Ovary (tissue), 9 donors: ENCODE data around the gene B3GNT9. TPM values are rescaled to one million over a fixed set of nuclear protein-coding genes. Genes with fewer than 3 reads are reported as not detected.

Experiments
- DNase-seq, 5 donors: peaks; one replicate each; pipeline ENCODE4 v3.0.0-alpha.2; 2019 to 2020
- H3K27ac ChIP-seq, 2 donors: fragments of 200-600 bp; one replicate each; pipeline versions ENCODE4 v1.5.1 to v1.8.0; 2019 to 2022
- H3K27me3 ChIP-seq: fragments of 200-600 bp; one replicate; pipeline ENCODE4 v1.8.0; 2022
- H3K36me3 ChIP-seq: fragments of 200-600 bp; sonication (generic); one replicate; pipeline ENCODE4 v1.5.1; 2019
- H3K4me1 ChIP-seq: one replicate; pipeline ENCODE4 v1.8.1; 2013; ENCODE audit warnings: mild to moderate bottlenecking, moderate library complexity; ENCODE audit not compliant: insufficient read depth
- H3K4me3 ChIP-seq: fragments of 200-600 bp; sonication (generic); one replicate; pipeline ENCODE4 v1.5.1; 2017
- H3K9me3 ChIP-seq, 2 donors: fragments of 200-600 bp in 1 of 2; sonication (generic) in 1 of 2; one replicate each; pipeline versions ENCODE4 v1.5.1 to v1.8.1; 2013 to 2019; ENCODE audit warnings: mild to moderate bottlenecking in 1 of 2, moderate library complexity in 1 of 2
- EP300 ChIP-seq: sonication (generic); formaldehyde crosslinking; IDR thresholded peaks from one replicate; pipeline ENCODE4 v1.6.1; 2017; ENCODE audit warnings: antibody characterized with exemption
- POLR2A ChIP-seq: fragments of 450-650 bp; IDR thresholded peaks from one replicate; pipeline ENCODE4 v1.6.1; 2017; ENCODE audit warnings: antibody characterized with exemption, mild to moderate bottlenecking, moderate library complexity
- WGBS, 3 donors: extraction: QIAGEN DNeasy Blood & Tissue Kit in 1 of 3; methylation state at CpG; one replicate each; pipeline versions ENCODE4 v1.1.5 to v1.1.7; 2013 to 2017; 5-methylcytosine and 5-hydroxymethylcytosine counted together
- intact Hi-C, 4 donors: fragments of 100-400 bp; cut with DNase I; formaldehyde crosslinking; loops; one replicate each; pipeline versions ENCODE4 v1.11.0 to v1.15.1; 2022 to 2023
- polyA plus RNA-seq, 2 donors: library from polyadenylated mRNA; stranded (reverse); fragments of 200-250 nt in 1 of 2; fragments of 350-450 nt in 1 of 2; fragmentation: Illumina TruSeq in 1 of 2; extraction: RNeasy Lipid Tissue Mini Kit (QIAGEN cat#74804) in 1 of 2; gene quantifications; one replicate each; pipeline ENCODE4 v1.2.3, GENCODE V29; 2013 to 2014
- total RNA-seq, 7 donors: library from RNA; depleted of rRNA in 2 of 7; stranded (reverse); fragments of >200 nt in 2 of 7; fragmentation: NEBNext Ultra II Directional in 3 of 7; extraction: Animal tissue kit (Norgen Biotek cat#: 25700) in 3 of 7; gene quantifications; one replicate each; pipeline versions ENCODE4 v1.1.0 to v1.2.4, GENCODE V29; 2016 to 2023
- TF ChIP-seq, protein P1 (sequence below), 3 donors: fragments of 450-650 bp in 2 of 3; fragments of 200-600 bp in 1 of 3; IDR thresholded peaks; one replicate each; pipeline versions ENCODE4 v1.5.1 to v1.8.0; 2016 to 2022; ENCODE audit warnings: antibody characterized with exemption in 3 of 3, mild to moderate bottlenecking in 1 of 3
- donor health status: DM: no; HTN: no; CAD: no; lungs with moderate emphysema.
- donor health status: DM: no; HTN: no; CAD: no.
- donor health status: Bipolar disorder and iron deficiency.
- donor health status: DM: yes; HTN: yes; CAD: no.
- donor health status: DM: no; HTN: no; CAD: no.
- donor health status: DM: yes; HTN: yes; CAD: no.

The B3GNT9 gene
- total and polyA plus RNA-seq, 9 donors, result 11.1 to 45.7 (median 27.6) TPM

DNA sequence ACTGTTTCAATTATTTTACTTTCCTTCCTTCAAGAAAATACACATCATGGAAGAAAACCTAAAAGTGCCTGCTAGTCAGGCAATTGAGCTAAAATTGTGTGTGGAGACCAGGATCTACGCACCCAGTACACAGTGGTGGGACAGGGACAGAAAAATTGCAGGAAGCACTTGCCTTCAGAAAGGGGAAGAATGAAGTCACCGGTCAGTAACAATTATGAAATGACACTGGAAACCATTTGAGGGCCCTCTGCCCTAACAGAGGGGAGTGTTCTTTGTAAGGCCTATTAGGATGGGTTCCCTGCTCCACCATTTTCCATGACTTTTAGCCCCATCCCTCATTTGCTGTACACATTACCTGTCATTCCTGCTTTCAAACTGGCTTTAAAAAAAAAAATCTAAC lies 45.6 kb downstream of the B3GNT9 start:
- no peak for DNase-seq
- peaks cover 5% of the 10 kb centered on the region for H3K4me1 ChIP-seq
- no peaks in the 10 kb centered on the region for H3K9me3 ChIP-seq
- H3K4me3 ChIP-seq, result no peak overlapping the region
- intact Hi-C loops, result no loop called here
- WGBS, 3 donors, result 70 to 93% (median 89%) methylated on average over 2 of the region's 2 CpGs
- no peaks in the 10 kb centered on the region for H3K36me3 ChIP-seq
- H3K27ac ChIP-seq, result no peak overlapping the region
- H3K27me3 ChIP-seq, result no peaks in the 10 kb centered on the region
- TF ChIP-seq POLR2A (no peak), EP300 (no peak)
- TF ChIP-seq, protein P1, sequence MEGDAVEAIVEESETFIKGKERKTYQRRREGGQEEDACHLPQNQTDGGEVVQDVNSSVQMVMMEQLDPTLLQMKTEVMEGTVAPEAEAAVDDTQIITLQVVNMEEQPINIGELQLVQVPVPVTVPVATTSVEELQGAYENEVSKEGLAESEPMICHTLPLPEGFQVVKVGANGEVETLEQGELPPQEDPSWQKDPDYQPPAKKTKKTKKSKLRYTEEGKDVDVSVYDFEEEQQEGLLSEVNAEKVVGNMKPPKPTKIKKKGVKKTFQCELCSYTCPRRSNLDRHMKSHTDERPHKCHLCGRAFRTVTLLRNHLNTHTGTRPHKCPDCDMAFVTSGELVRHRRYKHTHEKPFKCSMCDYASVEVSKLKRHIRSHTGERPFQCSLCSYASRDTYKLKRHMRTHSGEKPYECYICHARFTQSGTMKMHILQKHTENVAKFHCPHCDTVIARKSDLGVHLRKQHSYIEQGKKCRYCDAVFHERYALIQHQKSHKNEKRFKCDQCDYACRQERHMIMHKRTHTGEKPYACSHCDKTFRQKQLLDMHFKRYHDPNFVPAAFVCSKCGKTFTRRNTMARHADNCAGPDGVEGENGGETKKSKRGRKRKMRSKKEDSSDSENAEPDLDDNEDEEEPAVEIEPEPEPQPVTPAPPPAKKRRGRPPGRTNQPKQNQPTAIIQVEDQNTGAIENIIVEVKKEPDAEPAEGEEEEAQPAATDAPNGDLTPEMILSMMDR (IDR thresholded peaks at IDR 0.05), result no peak

DNA sequence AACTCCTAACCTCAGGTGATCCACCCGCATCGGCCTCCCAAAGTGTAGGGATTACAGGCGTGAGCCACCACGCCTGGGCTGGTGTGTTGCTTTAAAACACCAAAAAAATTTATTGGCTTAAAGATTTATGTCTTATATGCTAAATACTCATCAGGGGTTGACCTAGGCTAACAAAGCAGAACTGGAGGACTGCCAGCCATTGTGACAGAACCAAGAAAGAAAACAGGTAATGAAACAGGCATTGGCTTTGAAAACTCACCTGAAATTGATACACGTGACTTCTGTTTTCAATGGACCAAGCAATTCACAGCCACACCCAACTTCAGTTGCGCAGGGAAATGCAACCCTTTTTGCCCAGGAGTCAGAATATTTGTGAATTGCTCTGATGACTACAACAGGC lies 46.0 kb downstream of the B3GNT9 start:
- TF ChIP-seq POLR2A (no peak), EP300 (no peak)
- TF ChIP-seq, protein P1 (IDR thresholded peaks at IDR 0.05), result no peak
- WGBS, 3 donors, result 88 to 94% (median 88%) methylated on average over 6 of the region's 6 CpGs
- H3K27ac ChIP-seq, result no peak overlapping the region
- H3K4me3 ChIP-seq, result no peak overlapping the region
- no peak for DNase-seq
- intact Hi-C loops, result no loop called here
- H3K36me3 ChIP-seq, result no peaks in the 10 kb centered on the region
- H3K9me3 ChIP-seq, result no peaks in the 10 kb centered on the region
- H3K27me3 ChIP-seq, result no peaks in the 10 kb centered on the region
- peaks cover 4% of the 10 kb centered on the region for H3K4me1 ChIP-seq

DNA sequence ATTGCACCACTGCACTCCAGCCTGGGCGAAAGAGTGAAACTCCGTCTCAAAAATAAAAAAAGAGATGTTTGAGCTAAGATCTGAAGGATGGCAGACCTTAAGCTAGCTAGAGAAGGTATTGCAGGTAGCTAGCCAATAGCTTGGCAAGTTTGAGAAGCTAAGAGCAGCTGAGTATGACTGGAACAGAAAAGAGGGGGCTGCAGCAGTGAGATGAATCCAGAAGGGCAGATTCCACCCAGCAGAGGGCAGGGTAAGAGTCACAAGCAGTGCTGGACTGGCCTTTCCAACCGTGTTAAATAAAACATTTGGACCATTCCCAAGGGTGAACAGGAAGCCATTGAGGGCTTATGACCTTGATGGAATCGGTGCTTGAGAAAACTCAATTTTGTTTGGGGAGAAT lies 46.7 kb downstream of the B3GNT9 start:
- no peak for TF ChIP-seq POLR2A
- TF ChIP-seq, protein P1 (IDR thresholded peaks at IDR 0.05), result no peak
- TF ChIP-seq EP300, result no peak
- no peak overlapping the region for H3K4me3 ChIP-seq
- WGBS, 3 donors, result 47 to 50% (median 48%) methylated on average over 4 of the region's 4 CpGs
- no peak for DNase-seq
- no peak overlapping the region for H3K27ac ChIP-seq
- intact Hi-C loops, result no loop called here
- H3K27me3 ChIP-seq, result no peaks in the 10 kb centered on the region
- peaks cover 1% of the 10 kb centered on the region for H3K4me1 ChIP-seq
- H3K36me3 ChIP-seq, result no peaks in the 10 kb centered on the region
- no peaks in the 10 kb centered on the region for H3K9me3 ChIP-seq

DNA sequence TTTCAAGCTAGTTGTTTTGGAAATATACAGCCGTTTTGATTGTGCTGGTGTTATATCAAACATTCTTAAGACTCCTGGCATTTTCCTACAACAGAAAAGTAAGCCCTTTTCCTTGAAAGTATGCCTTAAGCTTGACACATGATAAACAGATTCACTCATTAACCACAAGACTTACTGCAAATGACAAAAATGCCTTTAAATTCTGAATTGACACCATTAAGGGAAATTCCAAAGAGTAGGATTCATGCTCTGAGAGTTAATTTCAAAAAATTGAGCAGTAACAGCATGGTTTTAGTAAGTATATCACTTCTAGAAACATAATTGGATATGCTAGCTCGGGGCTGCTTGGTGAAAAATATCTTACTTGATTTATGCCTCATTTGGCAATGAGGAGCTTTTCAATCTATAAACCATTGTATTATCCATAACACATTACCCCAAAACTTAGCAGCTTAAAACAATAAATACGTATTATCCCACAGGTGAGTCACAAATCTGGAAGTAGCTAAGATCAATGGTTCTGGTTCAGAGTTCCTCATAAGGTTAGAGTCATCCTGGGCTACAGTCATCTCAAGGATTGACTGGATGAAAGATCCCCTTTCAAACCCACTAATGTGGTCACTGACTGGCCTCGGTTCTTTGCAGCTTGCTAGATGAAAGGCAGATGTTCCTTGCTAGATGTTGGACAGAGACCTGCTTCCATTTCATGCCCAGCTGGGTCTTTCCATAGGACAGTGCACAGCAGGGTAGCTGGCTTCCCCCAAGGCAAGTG lies 49.3 kb downstream of the B3GNT9 start:
- Histone ChIP-seq H3K9me3 (no peaks in the 10 kb centered on the region), H3K36me3 (no peaks in the 10 kb centered on the region), H3K4me3 (no peak overlapping the region), H3K27me3 (no peaks in the 10 kb centered on the region), H3K27ac (no peak overlapping the region), H3K4me1 (no peaks in the 10 kb centered on the region)
- no peak for DNase-seq
- 81 to 83% (median 83%) methylated on average over 4 of the region's 4 CpGs for WGBS, 3 donors
- intact Hi-C loops, result no loop called here
- TF ChIP-seq, protein P1 (IDR thresholded peaks at IDR 0.05), result no peak
- TF ChIP-seq POLR2A (no peak), EP300 (no peak)
